ENCODE measurements around the gene SYCE1.

DNA sequence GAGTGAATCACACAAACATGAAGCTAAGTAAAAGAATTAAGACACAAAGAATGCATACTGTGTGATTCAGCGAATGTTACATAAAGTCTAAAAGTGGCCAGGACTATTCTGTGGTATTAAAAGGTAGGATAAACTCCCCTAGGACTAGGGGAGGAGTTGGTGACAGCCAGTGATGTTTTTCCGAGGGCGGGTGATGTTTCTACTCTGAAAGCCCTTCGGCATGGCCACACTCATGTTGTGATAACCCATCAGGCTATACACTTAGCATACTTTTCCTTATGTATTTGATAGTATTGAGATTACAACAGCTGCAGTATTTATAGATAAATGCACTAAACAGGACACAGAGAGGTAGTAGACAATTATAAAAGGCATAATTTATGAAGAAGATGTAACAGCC, 54.0 kb downstream of the SYCE1 start:
- TF ChIP-seq, protein P1, sequence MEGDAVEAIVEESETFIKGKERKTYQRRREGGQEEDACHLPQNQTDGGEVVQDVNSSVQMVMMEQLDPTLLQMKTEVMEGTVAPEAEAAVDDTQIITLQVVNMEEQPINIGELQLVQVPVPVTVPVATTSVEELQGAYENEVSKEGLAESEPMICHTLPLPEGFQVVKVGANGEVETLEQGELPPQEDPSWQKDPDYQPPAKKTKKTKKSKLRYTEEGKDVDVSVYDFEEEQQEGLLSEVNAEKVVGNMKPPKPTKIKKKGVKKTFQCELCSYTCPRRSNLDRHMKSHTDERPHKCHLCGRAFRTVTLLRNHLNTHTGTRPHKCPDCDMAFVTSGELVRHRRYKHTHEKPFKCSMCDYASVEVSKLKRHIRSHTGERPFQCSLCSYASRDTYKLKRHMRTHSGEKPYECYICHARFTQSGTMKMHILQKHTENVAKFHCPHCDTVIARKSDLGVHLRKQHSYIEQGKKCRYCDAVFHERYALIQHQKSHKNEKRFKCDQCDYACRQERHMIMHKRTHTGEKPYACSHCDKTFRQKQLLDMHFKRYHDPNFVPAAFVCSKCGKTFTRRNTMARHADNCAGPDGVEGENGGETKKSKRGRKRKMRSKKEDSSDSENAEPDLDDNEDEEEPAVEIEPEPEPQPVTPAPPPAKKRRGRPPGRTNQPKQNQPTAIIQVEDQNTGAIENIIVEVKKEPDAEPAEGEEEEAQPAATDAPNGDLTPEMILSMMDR (IDR thresholded peaks at IDR 0.05; ENCODE audit: poor library complexity, severe bottlenecking): no peak
- TF ChIP-seq EZH2 (IDR thresholded peaks at IDR 0.05; ENCODE audit: borderline replicate concordance, insufficient read depth, low read length, poor library complexity, severe bottlenecking) (no peak), POLR2AphosphoS5 (IDR thresholded peaks at IDR 0.05) (no peak), MXI1 (conservative IDR thresholded peaks at IDR 0.05; ENCODE audit: poor library complexity, severe bottlenecking) (no peak), EP300 (conservative IDR thresholded peaks at IDR 0.05; ENCODE audit: poor library complexity, severe bottlenecking) (no peak), SMC3 (conservative IDR thresholded peaks at IDR 0.05; ENCODE audit: poor library complexity) (no peak)
- TF ChIP-seq, protein P2, sequence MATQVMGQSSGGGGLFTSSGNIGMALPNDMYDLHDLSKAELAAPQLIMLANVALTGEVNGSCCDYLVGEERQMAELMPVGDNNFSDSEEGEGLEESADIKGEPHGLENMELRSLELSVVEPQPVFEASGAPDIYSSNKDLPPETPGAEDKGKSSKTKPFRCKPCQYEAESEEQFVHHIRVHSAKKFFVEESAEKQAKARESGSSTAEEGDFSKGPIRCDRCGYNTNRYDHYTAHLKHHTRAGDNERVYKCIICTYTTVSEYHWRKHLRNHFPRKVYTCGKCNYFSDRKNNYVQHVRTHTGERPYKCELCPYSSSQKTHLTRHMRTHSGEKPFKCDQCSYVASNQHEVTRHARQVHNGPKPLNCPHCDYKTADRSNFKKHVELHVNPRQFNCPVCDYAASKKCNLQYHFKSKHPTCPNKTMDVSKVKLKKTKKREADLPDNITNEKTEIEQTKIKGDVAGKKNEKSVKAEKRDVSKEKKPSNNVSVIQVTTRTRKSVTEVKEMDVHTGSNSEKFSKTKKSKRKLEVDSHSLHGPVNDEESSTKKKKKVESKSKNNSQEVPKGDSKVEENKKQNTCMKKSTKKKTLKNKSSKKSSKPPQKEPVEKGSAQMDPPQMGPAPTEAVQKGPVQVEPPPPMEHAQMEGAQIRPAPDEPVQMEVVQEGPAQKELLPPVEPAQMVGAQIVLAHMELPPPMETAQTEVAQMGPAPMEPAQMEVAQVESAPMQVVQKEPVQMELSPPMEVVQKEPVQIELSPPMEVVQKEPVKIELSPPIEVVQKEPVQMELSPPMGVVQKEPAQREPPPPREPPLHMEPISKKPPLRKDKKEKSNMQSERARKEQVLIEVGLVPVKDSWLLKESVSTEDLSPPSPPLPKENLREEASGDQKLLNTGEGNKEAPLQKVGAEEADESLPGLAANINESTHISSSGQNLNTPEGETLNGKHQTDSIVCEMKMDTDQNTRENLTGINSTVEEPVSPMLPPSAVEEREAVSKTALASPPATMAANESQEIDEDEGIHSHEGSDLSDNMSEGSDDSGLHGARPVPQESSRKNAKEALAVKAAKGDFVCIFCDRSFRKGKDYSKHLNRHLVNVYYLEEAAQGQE (IDR thresholded peaks at IDR 0.05; ENCODE audit: borderline replicate concordance): no peak

Data from neural cell (in vitro differentiated cells).